GM21576 (cell line): ENCODE data around the gene FIGNL1.

Source experiments
- ATAC-seq: cut with Tn5 transposase; IDR thresholded peaks from one replicate; pipeline ENCODE4 v1.9.1; 2021; ENCODE audit warnings: mild to moderate bottlenecking, moderate library complexity; ENCODE audit not compliant: unreplicated experiment

Gene FIGNL1, protein sequence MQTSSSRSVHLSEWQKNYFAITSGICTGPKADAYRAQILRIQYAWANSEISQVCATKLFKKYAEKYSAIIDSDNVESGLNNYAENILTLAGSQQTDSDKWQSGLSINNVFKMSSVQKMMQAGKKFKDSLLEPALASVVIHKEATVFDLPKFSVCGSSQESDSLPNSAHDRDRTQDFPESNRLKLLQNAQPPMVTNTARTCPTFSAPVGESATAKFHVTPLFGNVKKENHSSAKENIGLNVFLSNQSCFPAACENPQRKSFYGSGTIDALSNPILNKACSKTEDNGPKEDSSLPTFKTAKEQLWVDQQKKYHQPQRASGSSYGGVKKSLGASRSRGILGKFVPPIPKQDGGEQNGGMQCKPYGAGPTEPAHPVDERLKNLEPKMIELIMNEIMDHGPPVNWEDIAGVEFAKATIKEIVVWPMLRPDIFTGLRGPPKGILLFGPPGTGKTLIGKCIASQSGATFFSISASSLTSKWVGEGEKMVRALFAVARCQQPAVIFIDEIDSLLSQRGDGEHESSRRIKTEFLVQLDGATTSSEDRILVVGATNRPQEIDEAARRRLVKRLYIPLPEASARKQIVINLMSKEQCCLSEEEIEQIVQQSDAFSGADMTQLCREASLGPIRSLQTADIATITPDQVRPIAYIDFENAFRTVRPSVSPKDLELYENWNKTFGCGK

DNA sequence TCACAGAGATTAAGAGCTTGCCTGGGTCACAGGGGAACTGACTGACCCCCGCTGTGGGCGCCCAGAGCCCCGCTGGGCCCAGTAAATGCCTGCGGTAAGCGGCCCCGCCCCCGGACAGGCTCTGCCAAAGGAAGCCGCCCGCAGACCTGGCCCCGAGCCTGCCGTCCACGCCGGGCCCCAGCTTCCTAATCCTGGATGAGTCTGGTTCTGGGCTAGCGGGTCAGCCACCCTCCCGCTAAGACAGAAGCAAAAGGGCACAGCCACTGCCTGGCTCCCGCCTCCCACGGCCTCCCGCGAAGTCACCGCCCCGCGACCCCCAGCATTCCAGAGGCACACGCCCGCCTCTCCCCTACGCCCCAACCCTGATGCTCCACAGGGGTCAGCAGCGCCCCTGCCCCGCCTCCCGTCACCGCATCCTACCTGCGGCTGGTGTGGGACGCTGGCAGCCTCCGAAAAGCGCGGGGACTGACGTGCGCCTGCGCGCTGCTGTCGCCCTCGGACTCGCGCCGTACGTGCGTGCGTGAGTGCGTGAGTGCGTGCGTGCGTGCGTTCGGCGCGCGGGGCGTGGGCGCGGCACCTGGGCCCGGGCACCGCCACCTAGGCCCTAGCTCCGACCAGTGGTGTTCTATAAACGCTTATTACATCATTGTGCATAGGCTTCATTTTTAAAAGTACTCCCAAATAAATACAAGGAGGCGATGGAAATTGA lies at the start of gene FIGNL1:
FIGNL1 (minus strand) TSS at position 470 of the 709 bp plus-strand sequence. CDS start 3,063 bp downstream, outside the sequence.
- peak; percentile 76 for ATAC-seq

DNA sequence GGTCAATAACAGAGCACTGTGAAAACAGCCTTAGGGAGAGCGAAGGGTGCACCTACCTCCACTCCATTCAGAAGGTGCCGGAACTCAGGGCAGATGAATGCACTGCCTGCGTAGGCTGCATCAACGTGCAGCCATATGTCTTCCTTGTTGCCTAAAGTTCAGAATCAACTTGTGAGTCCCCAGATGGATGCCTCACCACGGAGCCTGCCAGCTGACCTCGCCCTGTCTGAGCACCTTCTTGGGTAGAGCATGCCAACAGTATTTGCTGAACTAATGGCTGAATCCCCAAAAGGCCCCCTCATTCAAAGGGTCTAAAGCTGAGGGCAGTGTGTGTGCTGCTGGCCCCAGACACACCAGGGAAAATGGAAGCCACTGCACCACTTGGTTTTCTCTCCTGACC lies 48.9 kb upstream of the FIGNL1 start:
- ATAC-seq: no peak

DNA sequence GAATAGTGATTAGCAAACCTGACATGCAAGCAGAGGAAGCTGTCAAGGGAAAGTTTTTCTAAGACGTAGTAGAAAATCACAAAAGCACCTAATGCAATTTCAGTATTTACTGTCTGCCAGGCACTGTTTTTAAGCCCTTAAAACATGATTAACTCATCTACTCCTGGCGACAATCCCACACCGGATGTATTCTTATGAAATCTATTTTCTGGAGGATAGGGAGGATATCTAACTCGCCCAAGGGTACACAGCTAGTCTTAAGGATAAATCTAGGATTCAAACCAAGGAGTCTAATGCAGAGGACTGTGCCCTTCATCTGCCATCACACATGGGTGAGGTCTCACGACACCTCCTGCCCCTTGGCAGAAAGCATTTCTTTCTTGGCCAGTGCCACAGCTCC lies 47.8 kb upstream of the FIGNL1 start:
- no peak for ATAC-seq

DNA sequence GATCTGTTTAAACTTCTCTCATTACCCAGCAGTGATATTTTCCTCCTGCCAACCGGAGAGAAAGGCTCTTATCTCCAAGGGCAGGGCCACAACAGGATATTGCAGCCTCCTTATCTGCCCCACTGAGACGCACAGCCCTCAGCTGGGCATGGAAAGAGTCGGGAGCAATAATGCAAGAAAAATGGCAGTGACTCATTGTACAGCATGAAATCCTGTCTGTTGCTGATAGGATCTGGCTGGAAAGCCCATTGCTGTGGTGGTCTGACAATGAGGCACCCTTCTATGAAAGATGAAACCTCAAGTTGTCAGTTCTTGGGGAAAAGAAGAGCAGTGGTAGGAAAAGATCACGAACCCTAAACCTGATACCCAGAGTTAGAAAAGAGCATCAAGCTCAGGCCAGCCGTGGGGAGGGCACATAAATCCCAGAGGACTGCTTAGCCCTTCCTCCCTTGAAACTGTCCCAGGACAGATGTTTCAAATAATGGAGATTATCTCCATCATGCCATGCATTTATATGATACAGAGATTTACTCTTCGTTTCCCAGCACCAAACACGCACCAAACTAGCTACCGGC lies 47.0 kb upstream of the FIGNL1 start:
- no peak for ATAC-seq

DNA sequence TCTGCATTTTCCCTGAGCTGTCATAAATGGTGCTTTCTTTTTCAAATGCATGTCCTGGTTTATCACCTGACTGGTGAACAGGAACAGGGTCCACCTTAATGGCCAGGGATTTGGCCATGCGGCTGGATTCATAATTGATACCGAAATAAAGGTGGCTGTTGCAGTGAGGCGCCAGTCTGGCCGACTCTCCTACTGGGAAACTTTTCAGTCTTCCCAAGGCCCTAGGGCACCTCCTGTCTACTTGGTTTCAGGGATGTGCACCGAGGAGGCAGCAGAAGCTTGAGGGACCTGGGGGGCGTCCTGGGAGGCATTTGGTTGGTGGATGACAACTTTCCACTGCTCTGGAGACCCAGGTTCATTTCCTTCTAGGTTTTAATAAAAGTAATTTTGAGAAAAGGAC lies 46.4 kb upstream of the FIGNL1 start:
- ATAC-seq: no peak

DNA sequence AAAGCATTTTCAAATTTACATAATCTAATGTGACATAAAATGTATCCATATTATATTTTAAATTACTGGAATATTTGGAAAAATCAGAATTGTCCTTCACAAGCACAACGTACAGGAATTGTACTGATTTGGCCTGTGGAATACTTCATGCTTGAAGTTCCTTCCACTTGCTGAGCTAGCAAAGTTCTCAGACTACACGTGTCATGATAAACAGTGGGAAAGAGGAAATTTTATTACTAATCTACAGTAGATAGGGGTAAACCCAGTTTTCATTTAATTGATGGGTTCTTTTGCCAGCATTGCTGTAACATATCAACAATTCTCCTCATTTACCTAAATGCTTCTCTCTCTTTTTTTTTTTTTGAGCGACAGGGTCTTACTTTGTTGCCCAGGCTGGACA lies 45.6 kb upstream of the FIGNL1 start:
- ATAC-seq: no peak

DNA sequence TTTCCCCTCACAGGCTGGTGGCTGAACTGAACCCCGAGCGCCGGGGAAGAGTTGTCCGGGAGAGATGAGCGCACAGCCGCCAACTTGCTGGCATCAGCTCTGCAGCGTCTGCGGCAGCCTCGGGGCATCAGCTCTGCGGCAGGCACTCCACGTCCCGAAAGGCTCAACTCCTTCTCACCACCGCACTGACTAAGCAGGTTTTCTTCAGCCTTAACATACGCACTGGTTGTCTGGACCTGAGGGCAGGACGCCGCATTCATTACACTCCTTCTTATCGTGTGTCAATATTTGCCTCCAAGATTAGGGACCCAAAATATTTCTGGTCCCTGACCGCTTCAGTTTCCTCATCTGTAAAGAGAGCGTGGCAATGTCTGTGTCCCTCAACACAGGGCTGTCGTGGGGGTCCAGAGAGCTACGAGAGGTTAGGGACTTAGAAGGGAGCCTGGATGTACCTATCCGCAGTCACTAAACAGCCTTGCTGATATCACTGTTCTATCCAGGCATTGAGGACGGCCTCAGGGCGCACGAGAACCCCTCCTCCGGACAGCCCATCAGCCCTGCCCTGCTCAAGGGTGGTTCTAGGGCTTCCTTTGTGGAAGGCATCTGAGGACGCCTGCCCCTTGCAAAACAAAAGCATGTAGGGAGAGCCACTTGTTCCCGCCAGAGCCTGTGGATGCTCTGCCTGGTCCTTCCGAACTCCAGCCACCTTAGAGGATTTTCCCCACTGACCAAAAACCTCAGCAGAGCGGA lies 42.8 kb upstream of the FIGNL1 start:
- ATAC-seq: no peak

DNA sequence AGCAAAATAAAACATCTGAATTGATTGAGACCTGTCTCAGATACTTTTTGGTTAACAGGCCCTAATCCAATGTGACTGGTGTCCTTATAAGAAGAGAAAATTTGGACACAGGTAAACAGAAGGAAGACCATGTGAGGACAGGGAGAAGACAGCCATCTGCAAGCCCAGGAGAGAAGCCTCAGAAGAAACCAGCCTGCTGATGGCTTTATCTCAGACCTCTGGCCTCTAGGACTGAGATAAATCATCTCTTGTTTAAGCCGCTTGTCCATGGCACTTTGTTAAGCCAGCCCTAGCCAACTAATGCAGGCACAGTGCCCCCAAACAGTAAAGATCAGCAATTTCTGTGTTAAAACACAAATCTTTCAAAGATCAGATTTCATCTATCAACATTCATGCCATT lies 41.8 kb upstream of the FIGNL1 start:
- no peak for ATAC-seq

DNA sequence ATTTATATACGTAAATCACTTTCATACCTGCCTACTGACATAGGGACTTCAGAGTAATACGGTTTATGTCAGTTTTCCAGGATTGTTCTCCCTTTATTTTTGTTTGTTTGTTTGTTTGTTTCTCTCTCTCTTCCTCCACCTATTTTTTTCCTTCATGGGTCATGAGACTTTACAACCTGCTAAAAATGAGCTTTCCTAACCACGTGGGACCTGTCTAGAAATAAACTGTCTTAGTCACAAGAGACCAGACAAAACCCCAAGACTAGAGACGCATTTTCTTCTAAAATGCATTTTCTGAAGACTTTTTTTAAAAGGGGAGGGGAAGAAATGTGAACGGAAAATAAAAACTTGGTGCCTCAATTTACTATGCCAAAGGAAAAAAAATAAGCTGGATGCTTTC lies 41.1 kb upstream of the FIGNL1 start:
- ATAC-seq: no peak

DNA sequence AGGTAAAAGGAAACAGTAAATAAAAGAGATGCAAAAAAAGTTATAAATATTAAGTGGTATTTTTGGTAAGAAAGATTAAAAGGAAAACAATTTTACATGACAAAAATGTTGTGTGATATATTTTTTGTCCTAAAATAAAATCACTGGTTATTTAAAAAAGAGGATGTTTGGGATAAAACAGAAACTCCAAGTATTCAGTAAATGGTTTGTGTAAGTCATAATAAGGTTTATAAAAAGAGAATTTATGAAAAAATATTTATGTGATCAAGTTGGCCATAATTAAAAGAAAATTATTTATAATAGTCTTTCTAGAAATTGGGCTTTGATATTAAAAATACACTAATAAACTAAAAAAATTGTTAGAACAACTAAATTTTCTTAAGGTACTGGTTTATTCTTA lies 38.2 kb upstream of the FIGNL1 start:
- no peak for ATAC-seq

DNA sequence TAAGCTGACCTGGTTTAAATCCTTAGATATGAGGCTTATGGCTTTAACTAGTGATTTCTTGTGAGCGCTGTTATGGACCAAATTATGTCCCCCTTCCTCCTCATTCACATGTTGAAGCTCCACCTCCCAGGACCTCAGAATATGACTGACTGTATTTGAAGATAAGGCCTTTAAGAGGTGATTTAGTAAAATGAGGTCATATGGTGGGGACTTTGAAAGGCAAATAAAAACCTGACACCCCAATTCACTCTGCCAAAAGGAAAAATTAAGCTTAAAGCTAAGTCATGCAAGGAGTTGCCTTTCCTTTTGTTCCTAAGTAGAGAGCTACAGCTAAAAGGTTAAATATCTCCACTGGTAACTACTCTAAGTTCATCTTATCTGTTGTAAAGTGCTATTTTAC lies 36.4 kb upstream of the FIGNL1 start:
- ATAC-seq: no peak

DNA sequence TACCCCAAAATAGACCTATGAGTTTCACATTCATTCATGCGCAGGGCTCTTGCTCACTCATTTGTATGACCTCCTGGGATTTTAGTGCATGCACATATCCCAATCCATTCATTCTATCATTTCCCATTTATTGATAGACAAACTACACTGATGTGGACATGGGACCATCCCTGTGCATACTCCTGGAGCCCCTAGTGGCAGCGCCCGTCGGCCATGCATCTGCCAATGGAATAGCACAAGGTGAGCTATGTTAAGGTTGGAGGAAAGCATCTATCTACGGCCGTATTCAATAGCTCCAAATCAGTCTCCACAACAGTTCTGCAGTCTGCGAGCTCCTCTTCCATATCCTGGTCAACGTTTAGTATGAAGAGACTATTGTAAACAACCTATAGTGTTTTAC lies 31.7 kb upstream of the FIGNL1 start:
- no peak for ATAC-seq

DNA sequence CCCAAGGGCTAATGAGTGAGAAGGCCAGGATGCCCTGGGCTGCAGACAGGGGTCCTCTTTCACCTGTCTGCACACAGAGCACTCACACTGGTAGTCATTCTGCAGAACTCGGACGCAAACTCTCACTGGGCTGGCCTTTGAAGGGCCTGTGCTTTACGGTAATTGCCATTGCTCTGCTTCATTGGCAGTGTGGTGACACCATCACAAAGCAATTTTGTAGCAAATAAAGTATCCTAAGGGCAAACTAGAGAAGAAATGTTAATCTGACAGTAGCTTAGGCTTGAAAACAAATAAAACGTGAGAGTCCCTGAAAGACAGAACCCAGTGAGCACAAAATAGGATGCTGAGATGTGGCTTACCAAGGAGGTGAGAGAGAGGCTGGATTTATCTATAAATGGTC lies 30.6 kb upstream of the FIGNL1 start:
- ATAC-seq: no peak

DNA sequence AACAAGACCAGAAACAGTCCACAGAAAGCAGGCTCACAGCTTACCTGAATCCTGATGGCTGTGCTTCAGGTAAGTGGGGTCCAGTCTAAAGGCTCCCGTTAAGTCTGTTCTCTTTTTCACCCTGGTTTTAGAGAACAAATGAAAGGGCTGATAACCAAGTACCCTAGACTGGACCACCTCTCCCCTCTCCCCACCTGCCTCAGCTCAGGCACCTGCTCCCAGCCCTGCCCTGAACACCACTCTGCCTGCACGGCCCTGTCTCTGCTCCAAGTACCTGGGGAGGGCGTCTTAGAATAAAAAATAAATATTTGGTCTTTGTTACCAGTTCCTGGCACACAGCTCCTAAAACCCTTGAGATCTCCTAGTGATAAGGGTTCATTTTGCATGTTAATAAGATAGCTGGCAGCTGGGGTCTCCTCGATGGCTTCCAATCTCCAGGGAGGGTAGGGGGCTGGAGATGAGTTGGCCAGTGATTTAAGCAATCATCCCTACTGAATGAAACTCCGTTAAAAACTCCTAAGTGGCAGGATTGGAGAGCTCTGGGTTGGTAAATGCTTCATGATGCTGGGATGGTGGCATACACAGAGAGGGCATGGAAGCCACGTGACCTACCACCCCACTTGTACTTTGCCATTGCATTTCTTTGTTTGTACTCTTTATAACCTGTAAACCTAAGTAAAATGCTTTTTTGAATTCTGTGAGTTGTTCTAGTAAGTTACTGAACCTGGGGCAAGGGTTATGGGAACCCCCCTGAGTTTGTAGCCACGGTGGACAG lies 29.8 kb upstream of the FIGNL1 start:
- no peak for ATAC-seq

DNA sequence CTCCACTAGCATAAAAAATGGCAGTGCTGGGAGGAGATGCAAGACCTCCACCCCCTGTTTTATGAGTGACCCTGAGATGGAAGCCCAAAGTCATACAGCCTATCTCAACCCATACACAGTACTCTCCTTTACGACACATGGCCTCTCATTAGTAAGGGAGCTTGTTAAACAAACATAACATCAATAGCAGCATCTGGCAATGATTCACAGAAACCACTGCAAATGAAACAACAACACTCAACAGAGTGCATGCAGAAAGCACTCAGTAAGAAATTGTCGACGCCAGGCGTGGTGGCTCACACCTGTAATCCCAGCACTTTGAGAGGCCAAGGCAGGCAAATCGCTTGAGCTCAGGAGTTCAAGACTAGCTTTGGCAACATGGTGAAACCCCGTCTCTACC lies 27.5 kb upstream of the FIGNL1 start:
- ATAC-seq: no peak

DNA sequence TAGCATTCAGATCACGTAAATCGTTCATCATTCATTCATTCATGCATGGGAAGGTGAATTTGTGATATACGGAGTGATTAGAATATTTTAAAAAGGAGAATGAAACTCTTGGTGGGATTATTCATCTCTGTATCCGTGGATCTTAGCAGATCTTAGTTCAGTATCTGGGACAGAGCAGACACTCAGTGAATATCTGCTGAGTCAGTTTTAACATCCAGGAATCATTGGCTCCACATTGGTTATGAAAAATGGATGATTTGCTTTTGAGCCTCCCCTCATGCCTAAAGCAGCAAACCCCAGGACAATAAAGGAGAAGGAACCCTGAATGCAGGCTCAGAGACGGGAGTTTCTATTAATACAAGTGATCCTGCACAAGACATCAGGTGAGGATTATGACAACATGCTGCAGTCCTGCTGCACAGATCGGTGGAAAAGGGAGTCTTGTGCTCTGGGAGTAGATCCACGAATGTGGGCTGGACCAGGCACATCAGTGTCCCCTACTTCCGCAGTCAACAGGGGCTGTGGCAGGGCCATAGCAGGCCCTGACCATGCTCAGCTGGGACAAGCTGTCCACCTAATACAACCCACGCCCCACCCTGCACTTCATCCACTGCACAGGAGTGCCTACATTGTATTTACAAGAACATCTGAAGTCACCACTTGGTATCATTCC lies 26.9 kb upstream of the FIGNL1 start:
- no peak for ATAC-seq

DNA sequence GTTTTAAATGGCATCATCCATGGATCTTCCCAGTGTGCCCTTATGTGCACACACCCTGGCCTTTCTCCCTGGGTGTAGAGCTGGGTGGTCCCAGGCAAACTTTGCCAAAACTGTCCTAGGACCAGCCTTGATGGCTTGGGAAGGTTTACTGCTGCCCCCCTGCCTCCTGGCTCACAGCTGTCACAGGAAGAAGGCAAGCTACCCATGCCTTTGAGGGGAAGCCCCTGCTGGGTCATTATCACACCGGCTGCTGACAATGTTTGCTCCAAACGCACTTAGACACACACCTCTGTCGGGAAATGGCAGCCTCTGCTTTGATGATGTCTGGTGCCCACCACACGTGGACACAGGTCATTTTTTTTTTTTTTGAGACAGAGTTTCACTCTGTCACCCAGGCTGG lies 25.2 kb upstream of the FIGNL1 start:
- ATAC-seq: peak; percentile 64

DNA sequence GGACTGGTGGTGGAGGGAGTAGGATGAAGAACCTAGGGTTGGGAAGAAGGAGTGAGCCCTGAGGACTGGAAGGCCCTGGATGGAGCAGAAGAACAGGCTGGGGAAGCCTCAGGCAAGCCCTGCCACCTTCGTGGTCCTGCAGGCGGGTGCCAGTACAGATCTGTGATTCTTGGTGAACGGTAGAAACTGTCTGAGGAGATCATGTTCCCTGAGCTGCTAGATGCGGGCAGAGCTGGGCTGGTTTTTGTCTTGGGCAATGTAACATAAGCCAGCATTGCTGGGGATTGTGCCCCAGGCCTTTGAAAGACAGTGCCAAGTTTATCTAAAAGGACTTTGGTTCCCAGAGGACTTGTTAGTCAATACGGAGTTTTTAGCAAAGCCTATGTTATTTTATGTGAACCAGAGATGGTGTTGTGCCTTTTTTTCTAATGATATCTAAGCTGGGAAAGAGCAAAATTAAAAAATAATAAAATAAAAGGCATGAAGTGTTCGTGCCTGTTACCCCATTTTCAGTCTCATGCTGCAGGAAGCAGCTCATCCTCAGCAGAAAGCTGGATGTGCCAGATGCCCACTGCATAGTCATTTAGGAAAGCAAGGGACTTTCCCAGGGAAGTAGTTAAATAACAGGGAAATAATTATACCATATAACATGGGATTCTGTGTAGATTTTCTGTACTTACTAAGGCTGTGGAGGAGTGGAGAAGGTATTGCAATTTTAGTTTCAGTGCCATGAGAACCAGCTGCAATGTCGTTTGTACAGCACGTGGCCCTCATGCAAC lies 24.4 kb upstream of the FIGNL1 start:
- no peak for ATAC-seq

DNA sequence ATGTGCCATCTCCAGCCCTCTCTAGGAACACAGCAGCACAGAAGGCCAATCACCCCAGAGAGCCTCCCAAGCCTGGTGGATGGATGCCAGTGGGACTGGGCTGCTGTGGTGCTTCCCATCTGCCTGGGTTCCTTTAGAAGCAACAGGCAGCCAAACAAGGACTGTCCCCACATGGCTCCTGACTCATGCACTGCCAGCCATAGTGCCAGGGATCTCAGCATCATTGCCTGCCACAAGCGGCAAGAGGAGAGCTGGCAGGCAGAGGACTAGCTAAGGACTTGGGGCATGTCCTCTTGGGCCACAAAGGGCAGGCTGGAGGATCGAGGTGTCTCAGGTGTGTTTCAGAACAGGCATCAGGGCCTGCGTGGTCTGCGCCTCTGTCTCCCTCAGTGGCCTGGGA lies 23.4 kb upstream of the FIGNL1 start:
- no peak for ATAC-seq
